Measurements from ENCODE around the gene SOWAHB. TPM values are rescaled to one million over a fixed set of nuclear protein-coding genes. Genes with fewer than 3 reads are reported as not detected.

SOWAHB gene
- total RNA-seq, 4 donors from 2014 or later, result 1.9 to 3.3 TPM; not detected in 2

DNA sequence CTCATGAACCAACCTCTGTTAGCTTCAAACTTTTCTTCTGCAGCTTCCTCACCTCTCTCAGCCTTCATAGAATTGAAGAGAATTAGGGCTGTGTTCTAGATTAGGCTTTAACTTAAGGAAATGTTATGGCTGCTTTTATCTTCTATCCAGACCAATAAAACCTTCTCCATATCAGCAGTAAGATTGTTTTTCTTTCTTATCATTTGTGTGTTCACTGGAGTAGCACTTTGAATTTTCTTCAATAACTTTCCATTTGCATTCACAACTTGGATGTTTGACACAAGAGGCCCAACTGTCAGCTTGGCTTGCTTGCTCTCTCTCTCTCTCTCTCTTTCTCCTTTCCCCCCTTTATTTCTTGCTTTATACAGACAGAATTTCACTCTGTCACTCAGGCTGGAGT lies 22.8 kb upstream of the SOWAHB start:
- TF ChIP-seq, protein P1, sequence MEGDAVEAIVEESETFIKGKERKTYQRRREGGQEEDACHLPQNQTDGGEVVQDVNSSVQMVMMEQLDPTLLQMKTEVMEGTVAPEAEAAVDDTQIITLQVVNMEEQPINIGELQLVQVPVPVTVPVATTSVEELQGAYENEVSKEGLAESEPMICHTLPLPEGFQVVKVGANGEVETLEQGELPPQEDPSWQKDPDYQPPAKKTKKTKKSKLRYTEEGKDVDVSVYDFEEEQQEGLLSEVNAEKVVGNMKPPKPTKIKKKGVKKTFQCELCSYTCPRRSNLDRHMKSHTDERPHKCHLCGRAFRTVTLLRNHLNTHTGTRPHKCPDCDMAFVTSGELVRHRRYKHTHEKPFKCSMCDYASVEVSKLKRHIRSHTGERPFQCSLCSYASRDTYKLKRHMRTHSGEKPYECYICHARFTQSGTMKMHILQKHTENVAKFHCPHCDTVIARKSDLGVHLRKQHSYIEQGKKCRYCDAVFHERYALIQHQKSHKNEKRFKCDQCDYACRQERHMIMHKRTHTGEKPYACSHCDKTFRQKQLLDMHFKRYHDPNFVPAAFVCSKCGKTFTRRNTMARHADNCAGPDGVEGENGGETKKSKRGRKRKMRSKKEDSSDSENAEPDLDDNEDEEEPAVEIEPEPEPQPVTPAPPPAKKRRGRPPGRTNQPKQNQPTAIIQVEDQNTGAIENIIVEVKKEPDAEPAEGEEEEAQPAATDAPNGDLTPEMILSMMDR (IDR thresholded peaks at IDR 0.05), result no peak
- no peak for TF ChIP-seq POLR2A (IDR thresholded peaks at IDR 0.05)
- DNase-seq, result no peak
- Histone ChIP-seq H3K27ac (no peak overlapping the region), H3K4me1 (no peaks in the 10 kb centered on the region), H3K27me3 (no peaks in the 10 kb centered on the region), H3K4me3 (no peak overlapping the region), H3K36me3 (no peaks in the 10 kb centered on the region), H3K9me3 (no peaks in the 10 kb centered on the region)
- intact Hi-C loops (cut with DNase I; ENCODE audit: low total_unique reads), result no loop called here

DNA sequence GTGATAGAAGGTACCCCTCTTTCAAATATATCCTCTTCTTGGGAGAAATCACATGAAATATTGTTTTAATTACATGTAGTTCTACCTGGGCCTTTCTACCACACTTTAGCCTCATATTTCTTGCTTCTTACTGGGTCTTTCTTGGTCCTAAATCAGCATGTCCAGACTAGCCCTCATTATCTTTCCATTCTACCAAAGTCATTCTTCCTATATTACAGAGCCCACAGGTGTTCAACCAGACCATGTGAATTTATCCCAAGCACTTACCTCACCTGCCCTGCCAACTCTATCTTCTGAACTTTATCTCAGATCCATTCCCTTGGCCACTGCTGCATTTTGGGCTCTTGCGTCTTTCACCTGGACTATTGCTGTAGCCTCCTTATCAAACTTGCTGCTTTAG lies 11.8 kb upstream of the SOWAHB start:
- TF ChIP-seq, protein P1 (IDR thresholded peaks at IDR 0.05), result no peak
- no peak for TF ChIP-seq POLR2A (IDR thresholded peaks at IDR 0.05)
- Histone ChIP-seq H3K4me1 (no peaks in the 10 kb centered on the region), H3K9me3 (no peaks in the 10 kb centered on the region), H3K27ac (no peak overlapping the region), H3K27me3 (no peaks in the 10 kb centered on the region), H3K36me3 (no peaks in the 10 kb centered on the region), H3K4me3 (no peak overlapping the region)
- intact Hi-C loops (cut with DNase I; ENCODE audit: low total_unique reads), result no loop called here
- DNase-seq, result no peak

DNA sequence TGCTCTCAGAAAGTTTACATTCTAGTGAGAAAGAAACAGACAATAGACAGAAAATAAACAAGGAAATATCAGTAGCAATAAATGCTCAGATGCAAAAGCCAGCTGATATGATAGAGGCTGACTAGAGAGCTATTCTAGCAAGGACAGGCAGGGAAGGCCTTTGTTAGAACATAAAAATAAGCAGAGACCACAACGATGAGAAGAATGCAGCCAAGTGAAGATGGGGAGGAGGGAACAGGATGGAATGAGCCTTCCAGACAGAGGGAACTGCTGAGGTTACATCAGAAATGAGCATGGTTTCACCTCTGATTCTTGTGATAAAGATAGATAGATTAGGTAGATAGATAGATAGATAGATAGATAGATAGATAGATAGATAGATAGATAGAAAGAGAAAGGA lies 7.6 kb upstream of the SOWAHB start:
- Histone ChIP-seq H3K27me3 (no peaks in the 10 kb centered on the region), H3K9me3 (no peaks in the 10 kb centered on the region), H3K36me3 (no peaks in the 10 kb centered on the region), H3K4me3 (no peak overlapping the region), H3K27ac (no peak overlapping the region), H3K4me1 (no peaks in the 10 kb centered on the region)
- no peak for TF ChIP-seq POLR2A (IDR thresholded peaks at IDR 0.05)
- TF ChIP-seq, protein P1 (IDR thresholded peaks at IDR 0.05), result no peak
- intact Hi-C loops (cut with DNase I; ENCODE audit: low total_unique reads), result no loop called here
- DNase-seq, result no peak

DNA sequence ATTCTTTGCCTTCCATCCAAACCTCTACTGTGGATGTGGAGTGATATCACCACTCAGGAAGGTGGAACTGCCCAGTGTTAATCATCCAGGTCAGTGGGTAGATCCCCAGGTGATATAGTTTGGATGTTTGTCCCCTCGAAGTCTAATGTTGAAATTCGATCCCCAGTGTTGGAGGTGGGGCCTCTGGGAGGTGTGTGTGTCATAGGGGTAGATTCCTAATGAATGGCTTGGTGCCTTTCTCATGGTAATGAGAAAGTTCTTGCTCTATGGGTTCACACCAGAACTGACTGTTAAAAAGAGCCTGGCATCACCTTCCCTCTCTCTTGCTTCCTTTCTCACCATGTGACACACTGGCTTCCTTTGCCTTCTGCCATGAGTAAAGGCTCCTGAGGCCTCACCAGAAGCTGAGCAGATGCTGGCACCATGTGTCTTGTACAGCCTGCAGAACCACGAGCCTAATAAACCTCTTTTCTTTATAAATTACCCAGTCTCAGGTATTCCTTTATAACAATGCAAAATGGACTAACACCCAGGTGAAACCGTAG lies 6.8 kb upstream of the SOWAHB start:
- DNase-seq, result no peak
- H3K27me3 ChIP-seq, result no peaks in the 10 kb centered on the region
- no peaks in the 10 kb centered on the region for H3K36me3 ChIP-seq
- H3K4me1 ChIP-seq, result no peaks in the 10 kb centered on the region
- H3K27ac ChIP-seq, result no peak overlapping the region
- intact Hi-C loops (cut with DNase I; ENCODE audit: low total_unique reads), result no loop called here
- no peaks in the 10 kb centered on the region for H3K9me3 ChIP-seq
- TF ChIP-seq POLR2A (IDR thresholded peaks at IDR 0.05), result no peak
- TF ChIP-seq, protein P1 (IDR thresholded peaks at IDR 0.05), result no peak
- H3K4me3 ChIP-seq, result no peak overlapping the region

DNA sequence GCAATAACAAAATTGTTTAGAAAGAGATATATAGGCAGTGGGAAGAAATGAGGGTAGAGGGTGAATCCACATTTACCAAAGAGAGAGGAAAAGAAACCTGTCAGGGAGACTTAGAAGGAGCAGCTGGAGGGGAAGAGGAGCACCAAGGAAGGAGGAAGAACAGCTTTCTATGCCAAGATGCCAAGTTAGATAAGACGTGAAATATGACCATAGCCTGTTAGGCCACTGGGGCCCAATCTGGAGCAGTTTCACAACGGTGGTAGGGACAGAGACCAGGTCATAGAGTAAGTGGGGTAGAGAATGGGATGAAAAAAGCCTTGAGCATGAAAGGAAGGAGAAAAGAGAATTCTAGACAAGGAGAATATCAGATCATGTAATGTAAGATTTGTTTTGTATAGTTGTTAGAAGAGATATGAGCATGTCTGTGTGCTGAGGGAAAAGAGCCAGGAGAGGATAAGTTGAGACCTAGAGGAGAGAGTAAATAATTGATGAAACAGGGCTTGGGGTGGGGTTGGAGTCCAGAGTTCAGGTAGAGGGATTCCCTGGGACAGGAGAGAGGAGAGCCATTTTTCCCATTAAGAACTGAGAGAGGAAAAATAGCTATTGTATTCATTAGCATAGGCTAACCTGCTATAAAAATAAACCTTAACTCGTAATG lies 4.4 kb upstream of the SOWAHB start:
- DNase-seq, result no peak
- H3K27me3 ChIP-seq, result peaks cover 0 to 9% of the 10 kb centered on the region in 2 donors
- TF ChIP-seq POLR2A (IDR thresholded peaks at IDR 0.05), result no peak
- TF ChIP-seq, protein P1 (IDR thresholded peaks at IDR 0.05), result no peak
- H3K4me1 ChIP-seq, result peaks cover 0 to 7% of the 10 kb centered on the region in 2 donors
- no peak overlapping the region for H3K4me3 ChIP-seq
- no peaks in the 10 kb centered on the region for H3K36me3 ChIP-seq
- H3K9me3 ChIP-seq, result no peaks in the 10 kb centered on the region
- intact Hi-C loops (cut with DNase I; ENCODE audit: low total_unique reads), result no loop called here
- H3K27ac ChIP-seq, result no peak overlapping the region

Measured in uterus (tissue), 4 donors.